ENCODE data around the gene ARID1B. TPM values are rescaled to one million over a fixed set of nuclear protein-coding genes. Genes with fewer than 3 reads are reported as not detected.
"Not testable (repeated sequence)": the region's sequence is repeated elsewhere in the genome, so short reads cannot be mapped to it uniquely, and the experiment has no call there.

ARID1B gene
- total and polyA plus RNA-seq, 11 donors = 15.3 to 76.1 (median 40.7) TPM

- intact Hi-C loops (cut with DNase I) = loop anchor here in 7 of 10 donors (5.0 to 10.0 kb wide), 4 partner anchors 136 to 239 kb away; no protein-coding TSS in a partner anchor
- TF ChIP-seq POLR2A (IDR thresholded peaks at IDR 0.05) = no peak
- TF ChIP-seq CTCF (IDR thresholded peaks at IDR 0.05) = no peak
- no peaks in the 10 kb centered on the region for H3K36me3 ChIP-seq
- H3K4me1 ChIP-seq = peaks cover 0 to 54% (median 39%) of the 10 kb centered on the region in 12 donors
- no peak for DNase-seq
- H3K27me3 ChIP-seq = no peaks in the 10 kb centered on the region
- H3K27ac ChIP-seq = peak overlapping the region in 1 of 12 donors; percentile 13
- ATAC-seq = peak in 3 of 4 donors; percentile 40 to 61 (median 58)
- no peak overlapping the region for H3K4me3 ChIP-seq
- 55 to 79% (median 58%) methylated on average over 5 of the region's 5 CpGs for WGBS, 4 donors
- H3K9me3 ChIP-seq = no peaks in the 10 kb centered on the region
Observed at GRCh38 chr6:157036245-157036711, 259.1 kb downstream of the ARID1B start.

GRCh38 chr6:157037165-157037564, 260.0 kb downstream of the ARID1B start:
- Histone ChIP-seq H3K4me1 (peaks cover 0 to 54% (median 39%) of the 10 kb centered on the region in 12 donors), H3K27ac (no peak overlapping the region), H3K36me3 (no peaks in the 10 kb centered on the region), H3K9me3 (no peaks in the 10 kb centered on the region), H3K4me3 (no peak overlapping the region), H3K27me3 (no peaks in the 10 kb centered on the region)
- WGBS, 4 donors = 77 to 85% (median 83%) methylated on average over 8 of the region's 8 CpGs
- intact Hi-C loops (cut with DNase I) = loop anchor here in 7 of 10 donors (5.0 to 10.0 kb wide), 4 partner anchors 135 to 238 kb away; no protein-coding TSS in a partner anchor
- DNase-seq (no peak), ATAC-seq (no peak)
- TF ChIP-seq CTCF (IDR thresholded peaks at IDR 0.05) = no peak

- H3K9me3 ChIP-seq = no peaks in the 10 kb centered on the region
- no peak overlapping the region for H3K4me3 ChIP-seq
- no peak for DNase-seq
- intact Hi-C loops (cut with DNase I) = loop anchor here in 7 of 10 donors (5.0 to 10.0 kb wide), 4 partner anchors 134 to 236 kb away; no protein-coding TSS in a partner anchor
- H3K4me1 ChIP-seq = peaks cover 0 to 43% (median 30%) of the 10 kb centered on the region in 12 donors
- no peak overlapping the region for H3K27ac ChIP-seq
- TF ChIP-seq POLR2A (IDR thresholded peaks at IDR 0.05) (no peak), CTCF (IDR thresholded peaks at IDR 0.05) (no peak)
- no peaks in the 10 kb centered on the region for H3K36me3 ChIP-seq
- H3K27me3 ChIP-seq = no peaks in the 10 kb centered on the region
- 93 to 97% (median 95%) methylated on average over 7 of the region's 7 CpGs for WGBS, 4 donors
- ATAC-seq = no peak
Observed at GRCh38 chr6:157038610-157039009, 261.4 kb downstream of the ARID1B start.

GRCh38 chr6:157039639-157040038, 262.5 kb downstream of the ARID1B start:
- 95 to 99% (median 97%) methylated on average over 4 of the region's 4 CpGs for WGBS, 4 donors
- not testable (repeated sequence) for H3K27ac ChIP-seq, H3K9me3 ChIP-seq, ATAC-seq, DNase-seq, H3K27me3 ChIP-seq, H3K4me3 ChIP-seq, H3K36me3 ChIP-seq
- peaks cover 0 to 33% (median 23%) of the 10 kb centered on the region in 12 donors for H3K4me1 ChIP-seq
- intact Hi-C loops (cut with DNase I) = loop anchor here in 7 of 10 donors (5.0 to 10.0 kb wide), 4 partner anchors 133 to 235 kb away; no protein-coding TSS in a partner anchor

GRCh38 chr6:157040191-157040590, 263.0 kb downstream of the ARID1B start:
- TF ChIP-seq CTCF (IDR thresholded peaks at IDR 0.05) (no peak), POLR2A (IDR thresholded peaks at IDR 0.05) (no peak)
- WGBS, 4 donors = 96 to 99% (median 98%) methylated on average over 7 of the region's 7 CpGs
- peaks cover 0 to 28% (median 19%) of the 10 kb centered on the region in 12 donors for H3K4me1 ChIP-seq
- no peak for ATAC-seq
- no peak overlapping the region for H3K4me3 ChIP-seq
- no peak for DNase-seq
- no peaks in the 10 kb centered on the region for H3K9me3 ChIP-seq
- no peaks in the 10 kb centered on the region for H3K27me3 ChIP-seq
- no peak overlapping the region for H3K27ac ChIP-seq
- H3K36me3 ChIP-seq = no peaks in the 10 kb centered on the region
- intact Hi-C loops (cut with DNase I) = no loop called here
